ENCODE measurements around the gene AACS. TPM values are rescaled to one million over a fixed set of nuclear protein-coding genes. Genes with fewer than 3 reads are reported as not detected.
A peak's percentile ranks its signal among the peaks of the same experiment; 100 is the strongest.

The AACS gene
- total RNA-seq, 1 donor from 2014 or later = 16.6 TPM

GRCh38 chr12:125157177-125157576, 91.9 kb downstream of the AACS start:
- no peaks in the 10 kb centered on the region for H3K79me2 ChIP-seq (ENCODE audit: low read depth)
- H3K4me1 ChIP-seq = no peaks in the 10 kb centered on the region
- no peaks in the 10 kb centered on the region for H3F3A ChIP-seq (ENCODE audit: low read depth)
- Mint-ChIP-seq H3K36me3 (no peaks in the 10 kb centered on the region), H3K4me1 (peaks cover 13% of the 10 kb centered on the region), H3K27ac (no peak overlapping the region), H3K9me3 (peaks cover 5% of the 10 kb centered on the region), H3K27me3 (ENCODE audit: insufficient read depth, low read depth) (peaks cover 13% of the 10 kb centered on the region), H3K4me3 (no peak overlapping the region)
- no peak overlapping the region for H3K4me3 ChIP-seq
- no peak overlapping the region for H3K4me2 ChIP-seq
- no peaks in the 10 kb centered on the region for H3K27me3 ChIP-seq
- no peak overlapping the region for H2AFZ ChIP-seq (replicated peaks)
- no peak overlapping the region for H3K9ac ChIP-seq
- no peaks in the 10 kb centered on the region for H3K9me3 ChIP-seq (ENCODE audit: low read depth)
- TF ChIP-seq EZH2phosphoT487 (IDR thresholded peaks at IDR 0.05) (no peak), EZH2 (IDR thresholded peaks at IDR 0.05) (no peak), CTCF (IDR thresholded peaks at IDR 0.05) (no peak)
- no peaks in the 10 kb centered on the region for H3K36me3 ChIP-seq
- DNase-seq (ENCODE audit: low spot score) = no peak
- no peaks in the 10 kb centered on the region for H4K20me1 ChIP-seq (ENCODE audit: low read depth)
- no peak overlapping the region for H3K27ac ChIP-seq

- no peaks in the 10 kb centered on the region for H3K9me3 ChIP-seq (ENCODE audit: low read depth)
- no peak overlapping the region for H3K9ac ChIP-seq
- H2AFZ ChIP-seq (replicated peaks) = no peak overlapping the region
- Mint-ChIP-seq H3K36me3 (no peaks in the 10 kb centered on the region), H3K27me3 (ENCODE audit: insufficient read depth, low read depth) (peaks cover 17% of the 10 kb centered on the region), H3K4me3 (no peak overlapping the region), H3K4me1 (peaks cover 13% of the 10 kb centered on the region), H3K9me3 (peaks cover 5% of the 10 kb centered on the region), H3K27ac (no peak overlapping the region)
- H3K27ac ChIP-seq = no peak overlapping the region
- DNase-seq (ENCODE audit: low spot score) = peak; percentile 12
- no peaks in the 10 kb centered on the region for H3K79me2 ChIP-seq (ENCODE audit: low read depth)
- no peaks in the 10 kb centered on the region for H3F3A ChIP-seq (ENCODE audit: low read depth)
- no peaks in the 10 kb centered on the region for H3K27me3 ChIP-seq
- H3K36me3 ChIP-seq = no peaks in the 10 kb centered on the region
- H3K4me2 ChIP-seq = no peak overlapping the region
- H3K4me1 ChIP-seq = no peaks in the 10 kb centered on the region
- H3K4me3 ChIP-seq = no peak overlapping the region
- TF ChIP-seq EZH2 (IDR thresholded peaks at IDR 0.05) (no peak), EZH2phosphoT487 (IDR thresholded peaks at IDR 0.05) (no peak), CTCF (IDR thresholded peaks at IDR 0.05) (no peak)
- H4K20me1 ChIP-seq (ENCODE audit: low read depth) = no peaks in the 10 kb centered on the region
These were observed 94.5 kb downstream of the AACS start for GRCh38 chr12:125159702-125160101.

- Histone ChIP-seq H3K36me3 (no peaks in the 10 kb centered on the region), H3K27ac (no peak overlapping the region), H3K9ac (no peak overlapping the region), H3K79me2 (ENCODE audit: low read depth) (no peaks in the 10 kb centered on the region), H3K4me1 (no peaks in the 10 kb centered on the region), H3K4me3 (no peak overlapping the region), H4K20me1 (ENCODE audit: low read depth) (no peaks in the 10 kb centered on the region), H2AFZ (replicated peaks) (no peak overlapping the region), H3F3A (ENCODE audit: low read depth) (no peaks in the 10 kb centered on the region), H3K9me3 (ENCODE audit: low read depth) (no peaks in the 10 kb centered on the region), H3K27me3 (no peaks in the 10 kb centered on the region), H3K4me2 (no peak overlapping the region)
- Mint-ChIP-seq H3K36me3 (no peaks in the 10 kb centered on the region), H3K27me3 (ENCODE audit: insufficient read depth, low read depth) (peaks cover 17% of the 10 kb centered on the region), H3K4me1 (peaks cover 6% of the 10 kb centered on the region), H3K4me3 (no peak overlapping the region), H3K27ac (no peak overlapping the region), H3K9me3 (peaks cover 5% of the 10 kb centered on the region)
- TF ChIP-seq EZH2phosphoT487 (IDR thresholded peaks at IDR 0.05) (no peak), EZH2 (IDR thresholded peaks at IDR 0.05) (no peak), CTCF (IDR thresholded peaks at IDR 0.05) (no peak)
- no peak for DNase-seq (ENCODE audit: low spot score)
These were observed 95.2 kb downstream of the AACS start for GRCh38 chr12:125160281-125160955.

All from neural progenitor cell (in vitro differentiated cells).